B cell (primary cell): ENCODE results near the gene KCNJ8. TPM values are rescaled to one million over a fixed set of nuclear protein-coding genes. Genes with fewer than 3 reads are reported as not detected.

Experiments used
- ATAC-seq: fragments of 200-7000 bp; cut with Tn5 transposase; one replicate; pipeline ENCODE4 v1.10.0; 2021; ENCODE audit warnings: low read depth, mild to moderate bottlenecking, moderate number of reproducible peaks, moderate library complexity
- CTCF ChIA-PET: fragments of 350-600 bp; sonication (Branson Sonifier 250); formaldehyde crosslinking; loops from one replicate; lab custom pipeline; 2021; ENCODE audit warnings: antibody characterized with exemption, inconsistent platforms; lab: Charles Lee
- POLR2A ChIA-PET: fragments of 350-600 bp; sonication (Branson Sonifier 250); formaldehyde crosslinking; loops from one replicate; lab custom pipeline; 2021; ENCODE audit warnings: antibody characterized with exemption; lab: Charles Lee
- DNase-seq: peaks from one replicate; pipeline ENCODE4 v3.0.0; 2013
- H2AFZ ChIP-seq: 2 replicates; pipeline ENCODE4 v1.6.1; 2012; ENCODE audit warnings: mild to moderate bottlenecking, low read depth, low read length; ENCODE audit not compliant: insufficient read depth, poor library complexity, severe bottlenecking
- H3K27ac ChIP-seq, 2 donors: 1 replicate in 1 of 2; 2 replicates in 1 of 2; pipeline ENCODE4 v1.5.1; 2012 to 2013; ENCODE audit warnings: low read length in 2 of 2, mild to moderate bottlenecking in 2 of 2, moderate library complexity in 1 of 2
- H3K27me3 ChIP-seq, 4 experiments: fragments of 200-600 bp in 1 of 4; sonication (generic) in 1 of 4; replicated peaks in 1 of 4; 1 replicate in 2 of 4; 2 replicates in 2 of 4; pipeline versions ENCODE4 v1.6.1 to v1.7.0; 2013 to 2016; ENCODE audit warnings: low read length in 3 of 4, mild to moderate bottlenecking in 2 of 4, mixed read lengths in 1 of 4, moderate library complexity in 1 of 4; ENCODE audit not compliant: insufficient read depth in 4 of 4, control insufficient read depth in 3 of 4; ENCODE audit errors: control extremely low read depth in 1 of 4
- H3K36me3 ChIP-seq, 2 experiments: replicated peaks in 1 of 2; 1 replicate in 1 of 2; 2 replicates in 1 of 2; pipeline versions ENCODE4 v1.6.1 to v1.7.1; 2013; ENCODE audit warnings: low read length in 1 of 2; ENCODE audit not compliant: insufficient read depth in 2 of 2, control insufficient read depth in 1 of 2; ENCODE audit errors: control extremely low read depth in 1 of 2, extremely low read depth in 1 of 2
- H3K4me1 ChIP-seq, 2 donors: fragments of 200-600 bp in 1 of 2; sonication (generic) in 1 of 2; 1 replicate in 1 of 2; 2 replicates in 1 of 2; pipeline versions ENCODE4 v1.5.1 to v1.6.1; 2013 to 2017; ENCODE audit warnings: low read length in 2 of 2; ENCODE audit not compliant: control insufficient read depth in 2 of 2, insufficient read depth in 2 of 2
- H3K4me2 ChIP-seq: replicated peaks from 2 replicates; pipeline ENCODE3; 2012; ENCODE audit warnings: mild to moderate bottlenecking, low read depth, low read length; ENCODE audit not compliant: poor library complexity, severe bottlenecking
- H3K4me3 ChIP-seq, 5 experiments: fragments of 200-600 bp in 1 of 5; sonication (generic) in 1 of 5; 1 replicate in 3 of 5; 2 replicates in 2 of 5; pipeline versions ENCODE4 v1.5.1 to v1.7.0; 2011 to 2016; ENCODE audit warnings: low read length in 4 of 5, mild to moderate bottlenecking in 4 of 5, low read depth in 2 of 5, control low read depth in 1 of 5, moderate library complexity in 1 of 5; ENCODE audit not compliant: insufficient read depth in 1 of 5; ENCODE audit errors: control extremely low read depth in 1 of 5, extremely low read depth in 1 of 5
- H3K79me2 ChIP-seq: fragments of 200-600 bp; sonication (generic); one replicate; pipeline ENCODE4 v1.6.0; 2016; ENCODE audit warnings: low read length; ENCODE audit not compliant: control insufficient read depth, insufficient read depth
- H3K9ac ChIP-seq: fragments of 200-600 bp; sonication (generic); 2 replicates; pipeline ENCODE4 v1.6.1; 2017; ENCODE audit warnings: mild to moderate bottlenecking, low read length, moderate library complexity
- H3K9me3 ChIP-seq, 3 donors: one replicate each; pipeline versions ENCODE4 v1.6.1 to v1.7.1; 2013; ENCODE audit warnings: low read length in 2 of 3; ENCODE audit not compliant: control insufficient read depth in 2 of 3, insufficient read depth in 1 of 3; ENCODE audit errors: control extremely low read depth in 1 of 3
- H4K20me1 ChIP-seq: 2 replicates; pipeline ENCODE4 v1.6.0; 2012; ENCODE audit warnings: mild to moderate bottlenecking, low read length; ENCODE audit not compliant: insufficient read depth, control insufficient read depth, poor library complexity, severe bottlenecking
- H3K27ac Mint-ChIP-seq: one replicate; pipeline ENCODE4 v1.8.0; 2021; ENCODE audit warnings: mixed read lengths
- H3K27me3 Mint-ChIP-seq: one replicate; pipeline ENCODE4 v1.8.0; 2021; ENCODE audit warnings: mixed read lengths
- H3K4me1 Mint-ChIP-seq: one replicate; pipeline ENCODE4 v1.8.0; 2021; ENCODE audit warnings: mixed read lengths
- H3K4me3 Mint-ChIP-seq: one replicate; pipeline ENCODE4 v1.8.0; 2021; ENCODE audit warnings: mixed read lengths
- H3K9me3 Mint-ChIP-seq: one replicate; pipeline ENCODE4 v1.8.0; 2022; ENCODE audit warnings: mixed read lengths; ENCODE audit not compliant: insufficient read depth
- CTCF ChIP-seq: fragments of 200-600 bp; IDR thresholded peaks from one replicate; pipeline ENCODE4 v1.8.0; 2022; ENCODE audit warnings: antibody characterized with exemption, mild to moderate bottlenecking
- EZH2 ChIP-seq: IDR thresholded peaks from 2 replicates; pipeline ENCODE4 v1.6.1; 2012; ENCODE audit warnings: borderline replicate concordance, low read depth, mild to moderate bottlenecking, moderate library complexity, low read length; ENCODE audit not compliant: insufficient read depth, poor library complexity, severe bottlenecking
- WGBS: methylation state at CpG from one replicate; pipeline ENCODE4 v1.1.5; 2013; ENCODE audit warnings: missing lambda C conversion rate; ENCODE audit not compliant: insufficient coverage; 5-methylcytosine and 5-hydroxymethylcytosine counted together
- intact Hi-C: fragments of 100-400 bp; cut with micrococcal nuclease; formaldehyde crosslinking; loops from one replicate; pipeline ENCODE4 v1.10.0; 2022
- polyA minus RNA-seq: library from RNA; depleted of rRNA, polyadenylated mRNA; stranded (reverse); fragments of >200 nt; gene quantifications from 2 replicates; pipeline ENCODE4 v1.2.3, GENCODE V29; 2012
- polyA plus RNA-seq: library from polyadenylated mRNA; depleted of rRNA; stranded (reverse); fragments of >200 nt; gene quantifications from 2 replicates; pipeline ENCODE4 v1.2.3, GENCODE V29; 2012
- total RNA-seq, 2 donors: library from RNA; stranded (reverse); fragments of 120-200 nt in 1 of 2; gene quantifications; 1 replicate in 1 of 2; 2 replicates in 1 of 2; pipeline versions ENCODE4 v1.2.3 to v1.2.4, GENCODE V29; 2013 to 2022

The KCNJ8 gene
- not detected in 2 replicates for total RNA-seq
- total RNA-seq (2013), result 0.77 TPM
- not detected in 2 replicates for polyA plus RNA-seq
- polyA minus RNA-seq, result not detected in 2 replicates

GRCh38 chr12:21774358-21775132 lies at the start of gene KCNJ8:
TSS of gene KCNJ8 (minus strand) at chr12:21774706. CDS start at chr12:21773616, 1,090 bp downstream.
- H3K4me3 Mint-ChIP-seq, result no peak within 1 kb of the TSS
- Histone ChIP-seq H3K27me3 (peaks cover 0 to 38% (median 13%) of the 10 kb centered on the region in 4 experiments), H3K9ac (no peak within 1 kb of the TSS), H3K27ac (no peak within 1 kb of the TSS), H3K79me2 (no peaks in the 10 kb centered on the region), H3K4me2 (peak within 1 kb of the TSS; percentile 34), H4K20me1 (no peaks in the 10 kb centered on the region), H2AFZ (no peak within 1 kb of the TSS), H3K9me3 (no peaks in the 10 kb centered on the region), H3K4me3 (no peak within 1 kb of the TSS), H3K36me3 (no peaks in the 10 kb centered on the region), H3K4me1 (no peaks in the 10 kb centered on the region)
- ATAC-seq (no peak), DNase-seq (no peak)
- ChIA-PET POLR2A (no interaction called here), CTCF (no interaction called here)
- no peak within 1 kb of the TSS for H3K27ac Mint-ChIP-seq
- 4% methylated on average over 33 of the region's 49 CpGs for WGBS
- no peak for TF ChIP-seq EZH2
- H3K4me1 Mint-ChIP-seq, result no peaks in the 10 kb centered on the region
- intact Hi-C loops, result no loop called here
- no peaks in the 10 kb centered on the region for H3K9me3 Mint-ChIP-seq
- H3K27me3 Mint-ChIP-seq, result peaks cover 42% of the 10 kb centered on the region

- Mint-ChIP-seq H3K27me3 (no peaks in the 10 kb centered on the region), H3K4me3 (no peak overlapping the region), H3K27ac (no peak overlapping the region), H3K9me3 (no peaks in the 10 kb centered on the region), H3K4me1 (no peaks in the 10 kb centered on the region)
- 85% methylated on average over 7 of the region's 8 CpGs for WGBS
- no peaks in the 10 kb centered on the region for H3K79me2 ChIP-seq
- no peaks in the 10 kb centered on the region for H4K20me1 ChIP-seq
- no peak overlapping the region for H3K4me3 ChIP-seq
- TF ChIP-seq CTCF, result no peak
- TF ChIP-seq EZH2, result no peak
- H3K4me1 ChIP-seq, result no peaks in the 10 kb centered on the region
- no peaks in the 10 kb centered on the region for H3K36me3 ChIP-seq
- DNase-seq (no peak), ATAC-seq (no peak)
- no peak overlapping the region for H3K9ac ChIP-seq
- ChIA-PET CTCF (no interaction called here), POLR2A (no interaction called here)
- intact Hi-C loops, result no loop called here
- no peaks in the 10 kb centered on the region for H3K27me3 ChIP-seq
- no peak overlapping the region for H2AFZ ChIP-seq
- H3K4me2 ChIP-seq, result no peak overlapping the region
- H3K9me3 ChIP-seq, result no peaks in the 10 kb centered on the region
- H3K27ac ChIP-seq, result no peak overlapping the region
Measured at GRCh38 chr12:21823581-21823980, 49.1 kb upstream of the KCNJ8 start.
